ENCODE data around the gene CPVL. TPM values are rescaled to one million over a fixed set of nuclear protein-coding genes. Genes with fewer than 3 reads are reported as not detected.

CPVL gene
- total and polyA plus RNA-seq, 2 of the 8 experiments (the other 6 are each of a cell fraction or from before 2014, with no cell fraction given), result 40.0 to 55.0 TPM

DNA sequence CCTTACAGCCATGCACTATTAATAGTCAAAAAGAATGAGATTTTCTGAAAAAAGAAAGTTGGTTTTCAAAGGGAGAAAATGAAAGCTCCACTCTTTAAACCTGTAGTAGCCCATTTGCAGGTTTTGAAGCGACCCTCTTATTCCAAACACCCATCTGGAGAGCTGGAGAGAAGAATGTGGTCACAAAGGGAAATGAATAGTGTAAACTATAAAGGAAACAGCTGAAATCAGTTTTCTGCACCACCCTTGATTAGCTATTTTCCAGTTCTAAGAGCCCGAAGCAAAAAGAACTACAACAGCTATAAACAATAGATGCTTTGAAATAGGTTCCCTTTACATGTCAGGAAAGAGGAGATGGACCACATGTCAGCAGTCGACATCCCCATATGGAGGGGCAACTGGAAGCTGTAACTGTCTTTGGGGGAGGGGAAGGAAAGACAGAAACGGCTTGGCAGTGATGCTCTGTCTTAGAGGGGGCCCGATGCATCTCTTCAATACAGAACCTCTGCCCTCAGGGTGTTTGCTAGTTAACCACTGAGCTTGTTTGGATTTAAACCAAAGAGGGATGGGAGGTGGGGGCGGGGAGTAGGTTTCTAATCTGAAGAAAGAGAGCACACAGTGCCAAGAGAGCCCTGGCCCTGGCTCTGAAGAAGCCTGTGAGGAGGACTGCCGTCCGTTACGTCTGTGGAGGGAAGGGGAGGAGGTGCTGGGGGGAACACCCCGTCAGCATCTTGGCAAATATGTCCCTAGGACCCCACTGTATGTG, 55.3 kb downstream of the CPVL start:
- H2BK20ac ChIP-seq (ENCODE audit: low read length), result no peak overlapping the region
- H3K4me1 ChIP-seq (replicated peaks in 1 of 4; ENCODE audit: control insufficient read depth in 3 of 4, insufficient read depth in 4 of 4, low read length in 3 of 4), result peaks cover 0 to 2% (median 0%) of the 10 kb centered on the region in 4 experiments; a peak in 2 of 7 replicates
- H3K27ac ChIP-seq (ENCODE audit: low read depth, low read length), result no peak overlapping the region
- POLR2A ChIA-PET (ENCODE audit: partially characterized antibody), result interaction anchor here (0.6 kb wide), 1 partner anchor 49 kb away, joined by 4 read pairs; no protein-coding TSS in a partner anchor
- FAIRE-seq (no peak), DNase-seq (ENCODE audit: low read depth in 1 of 2, low spot score in 2 of 2) (no peak)
- H2BK12ac ChIP-seq (ENCODE audit: low read depth, low read length), result no peak overlapping the region
- H3K23ac ChIP-seq (ENCODE audit: insufficient read length), result no peak overlapping the region
- H2BK15ac ChIP-seq (ENCODE audit: low read length), result no peak overlapping the region
- H2AK5ac ChIP-seq (ENCODE audit: low read depth, low read length), result no peak overlapping the region
- no peaks in the 10 kb centered on the region for H3K9me3 ChIP-seq (ENCODE audit: insufficient read depth in 2 of 2, low read depth in 1 of 2, low read length in 1 of 2)
- H3K36me3 ChIP-seq (ENCODE audit: control insufficient read depth in 2 of 4, insufficient read depth in 4 of 4, low read length in 3 of 4), result no peaks in the 10 kb centered on the region
- TF ChIP-seq ASH2L (IDR thresholded peaks at IDR 0.05; ENCODE audit: low read length) (no peak), SRF (IDR thresholded peaks at IDR 0.05; ENCODE audit: low read depth, low read length) (no peak), BRCA1 (IDR thresholded peaks at IDR 0.05; ENCODE audit: low read depth, low read length) (no peak), POLR2AphosphoS5 (IDR thresholded peaks at IDR 0.05; ENCODE audit: low read depth, low read length) (no peak)
- no peaks in the 10 kb centered on the region for H3K23me2 ChIP-seq (ENCODE audit: low read depth, low read length)
- H3K14ac ChIP-seq (ENCODE audit: insufficient read length), result no peak overlapping the region
- no peak overlapping the region for H3K9ac ChIP-seq (replicated peaks in 1 of 4; ENCODE audit: extremely low read depth in 1 of 4, low read depth in 3 of 4, low read length in 3 of 4)
- H3K27me3 ChIP-seq (replicated peaks in 1 of 4; ENCODE audit: control insufficient read depth in 3 of 4, extremely low read depth in 1 of 4, insufficient read depth in 3 of 4, low read length in 3 of 4), result no peaks in the 10 kb centered on the region
- no peak overlapping the region for H3K56ac ChIP-seq (replicated peaks; ENCODE audit: insufficient read length, low read depth, low read length)
- H2BK120ac ChIP-seq (replicated peaks; ENCODE audit: low read depth, low read length), result no peak overlapping the region
- H2BK5ac ChIP-seq (ENCODE audit: low read depth, low read length), result no peak overlapping the region; the same call in 1 of the 2 replicates
- WGBS, 2 experiments (ENCODE audit: extremely low coverage in 1 of 2, insufficient coverage in 1 of 2, insufficient read length in 1 of 2, insufficient replicate concordance in 2 of 2, low coverage in 1 of 2, low lambda C conversion rate in 2 of 2, missing lambda C conversion rate in 1 of 2), result 91% methylated on average over 10 of the region's 10 CpGs; no CpG with 5 or more reads in 1 of the 2 experiments
- H4K91ac ChIP-seq (replicated peaks; ENCODE audit: insufficient read length, low read length), result no peak overlapping the region
- CTCF ChIA-PET (ENCODE audit: partially characterized antibody), result interaction anchor here (1.0 to 28.4 kb wide), 8 partner anchors 9 to 165 kb away, joined by 3 to 692 read pairs (median 12); partner anchors contain the start of gene TRIL
- no peak overlapping the region for H3K4ac ChIP-seq (replicated peaks; ENCODE audit: insufficient read length, low read depth, low read length)
- peak overlapping the region in 1 of 2 experiments; percentile 5; a peak in 1 of 4 replicates for H3K4me2 ChIP-seq (ENCODE audit: insufficient read depth in 1 of 2, low read depth in 2 of 2, low read length in 2 of 2)
- H2AFZ ChIP-seq (ENCODE audit: low read length), result no peak overlapping the region
- H3K4me3 ChIP-seq (ENCODE audit: extremely low read depth in 1 of 4, insufficient read depth in 2 of 4, low read depth in 3 of 4, low read length in 4 of 4), result no peak overlapping the region
- no peaks in the 10 kb centered on the region for H3K79me1 ChIP-seq (ENCODE audit: low read depth, low read length)
- no peak overlapping the region for H4K5ac ChIP-seq (ENCODE audit: insufficient read length, low read depth, low read length)
- no peaks in the 10 kb centered on the region for H4K20me1 ChIP-seq (replicated peaks in 1 of 2; ENCODE audit: control insufficient read depth in 1 of 2, insufficient read depth in 2 of 2, low read length in 2 of 2)
- no peaks in the 10 kb centered on the region for H3K79me2 ChIP-seq (ENCODE audit: control insufficient read depth in 1 of 2, insufficient read depth in 2 of 2, low read length in 2 of 2)
- H3K18ac ChIP-seq (ENCODE audit: extremely low read depth, low read length), result no peak overlapping the region
- no peak overlapping the region for H4K8ac ChIP-seq (ENCODE audit: extremely low read depth, insufficient read depth, low read length)

Measured in H1 (cell line).